Keratinocyte (primary cell): ENCODE data around the gene NPTX1. TPM values are rescaled to one million over a fixed set of nuclear protein-coding genes. Genes with fewer than 3 reads are reported as not detected.

Experiments used
- DNase-seq: peaks from one replicate; pipeline ENCODE4 v3.0.0-alpha.2; 2011; ENCODE audit warnings: low read depth, missing footprints, low spot score
- FAIRE-seq: peaks from 2 replicates; lab custom pipeline; 2011; peaks lifted over from hg19 to GRCh38; lab: Jason Lieb, UNC
- H2AFZ ChIP-seq: 2 replicates; pipeline ENCODE4 v1.6.0; 2012; ENCODE audit warnings: low read length, control low read depth, inconsistent platforms; ENCODE audit not compliant: control insufficient read depth
- H3K27ac ChIP-seq: 2 replicates; pipeline ENCODE4 v1.5.1; 2011; ENCODE audit warnings: low read length; ENCODE audit not compliant: control insufficient read depth, insufficient read depth
- H3K27me3 ChIP-seq: 3 replicates; pipeline ENCODE4 v1.6.0; 2011; ENCODE audit warnings: low read length; ENCODE audit not compliant: control insufficient read depth, insufficient read depth; ENCODE audit errors: extremely low read depth
- H3K36me3 ChIP-seq, 2 experiments: 2 replicates in 1 of 2; 3 replicates in 1 of 2; pipeline ENCODE4 v1.5.1; 2011; ENCODE audit warnings: low read length in 2 of 2, mild to moderate bottlenecking in 1 of 2; ENCODE audit not compliant: control insufficient read depth in 2 of 2, insufficient read depth in 2 of 2; ENCODE audit errors: extremely low read depth in 1 of 2
- H3K4me1 ChIP-seq: 3 replicates; pipeline ENCODE4 v1.5.1; 2011; ENCODE audit warnings: low read length; ENCODE audit not compliant: control insufficient read depth, insufficient read depth; ENCODE audit errors: extremely low read depth
- H3K4me2 ChIP-seq: 3 replicates; pipeline ENCODE4 v1.6.0; 2011; ENCODE audit warnings: low read depth, low read length; ENCODE audit not compliant: control insufficient read depth, insufficient read depth; ENCODE audit errors: extremely low read depth
- H3K4me3 ChIP-seq, 3 experiments: fragments of 200-600 bp in 1 of 3; sonication (generic) in 1 of 3; 2 replicates in 2 of 3; 3 replicates in 1 of 3; pipeline ENCODE4 v1.5.1; 2011 to 2016; ENCODE audit warnings: low read length in 3 of 3, mild to moderate bottlenecking in 3 of 3, control low read depth in 2 of 3, inconsistent platforms in 1 of 3, low read depth in 1 of 3, mixed read lengths in 1 of 3, mixed run types in 1 of 3, moderate library complexity in 1 of 3; ENCODE audit not compliant: control insufficient read depth in 2 of 3, insufficient read depth in 2 of 3; ENCODE audit errors: extremely low read depth in 1 of 3
- H3K79me2 ChIP-seq: 2 replicates; pipeline ENCODE4 v1.6.0; 2012; ENCODE audit warnings: low read length; ENCODE audit not compliant: control insufficient read depth, insufficient read depth
- H3K9ac ChIP-seq: 3 replicates; pipeline ENCODE4 v1.6.0; 2011; ENCODE audit warnings: low read length; ENCODE audit not compliant: control insufficient read depth, insufficient read depth; ENCODE audit errors: extremely low read depth
- H3K9me1 ChIP-seq: 3 replicates; pipeline ENCODE4 v1.6.0; 2011; ENCODE audit warnings: low read length; ENCODE audit not compliant: control insufficient read depth, insufficient read depth; ENCODE audit errors: extremely low read depth
- H3K9me3 ChIP-seq: 2 replicates; pipeline ENCODE4 v1.5.1; 2012; ENCODE audit warnings: low read depth, low read length; ENCODE audit not compliant: control insufficient read depth
- H4K20me1 ChIP-seq: 3 replicates; pipeline ENCODE4 v1.6.0; 2011; ENCODE audit warnings: low read length; ENCODE audit not compliant: control insufficient read depth, insufficient read depth; ENCODE audit errors: extremely low read depth
- EZH2 ChIP-seq: IDR thresholded peaks from one replicate; pipeline ENCODE4 v1.6.1; 2012; ENCODE audit warnings: inconsistent platforms, mild to moderate bottlenecking, low read length, moderate library complexity
- dilution Hi-C: fragments of 300-500 bp; cut with MboI; formaldehyde crosslinking; loops from one replicate; pipeline ENCODE4 v1.7.0; 2020; ENCODE audit warnings: low sequenced_read_pairs; ENCODE audit not compliant: extremely low pct_ligation_motif_present
- polyA plus RNA-seq, 5 experiments: library from polyadenylated mRNA; depleted of rRNA in 3 of 5; stranded (reverse) in 3 of 5; stranded (forward) in 1 of 5; unstranded in 1 of 5; fragments of >200 nt; gene quantifications; 1 replicate in 1 of 5; 2 replicates in 3 of 5; 3 replicates in 1 of 5; pipeline versions ENCODE4 v1.2.1 to v1.2.3, GENCODE V29; 2011 to 2012; ENCODE audit warnings: missing spikeins in 2 of 5, low read depth in 1 of 5, low replicate concordance in 1 of 5
- TF ChIP-seq, protein P1 (sequence below), 3 experiments: IDR thresholded peaks in 1 of 3; conservative IDR thresholded peaks in 1 of 3; optimal IDR thresholded peaks in 1 of 3; 2 replicates in 2 of 3; 3 replicates in 1 of 3; pipeline versions ENCODE3 to v1.5.1; 2011; ENCODE audit warnings: low read length in 3 of 3, mild to moderate bottlenecking in 3 of 3, moderate library complexity in 2 of 3, control low read depth in 1 of 3, inconsistent platforms in 1 of 3; ENCODE audit not compliant: insufficient read depth in 2 of 3; ENCODE audit errors: extremely low read depth in 1 of 3

NPTX1 gene
- polyA plus RNA-seq, 1 donor (not counting 4 experiments of a cell fraction or from before 2014, with no cell fraction given), result 0.03 TPM

DNA sequence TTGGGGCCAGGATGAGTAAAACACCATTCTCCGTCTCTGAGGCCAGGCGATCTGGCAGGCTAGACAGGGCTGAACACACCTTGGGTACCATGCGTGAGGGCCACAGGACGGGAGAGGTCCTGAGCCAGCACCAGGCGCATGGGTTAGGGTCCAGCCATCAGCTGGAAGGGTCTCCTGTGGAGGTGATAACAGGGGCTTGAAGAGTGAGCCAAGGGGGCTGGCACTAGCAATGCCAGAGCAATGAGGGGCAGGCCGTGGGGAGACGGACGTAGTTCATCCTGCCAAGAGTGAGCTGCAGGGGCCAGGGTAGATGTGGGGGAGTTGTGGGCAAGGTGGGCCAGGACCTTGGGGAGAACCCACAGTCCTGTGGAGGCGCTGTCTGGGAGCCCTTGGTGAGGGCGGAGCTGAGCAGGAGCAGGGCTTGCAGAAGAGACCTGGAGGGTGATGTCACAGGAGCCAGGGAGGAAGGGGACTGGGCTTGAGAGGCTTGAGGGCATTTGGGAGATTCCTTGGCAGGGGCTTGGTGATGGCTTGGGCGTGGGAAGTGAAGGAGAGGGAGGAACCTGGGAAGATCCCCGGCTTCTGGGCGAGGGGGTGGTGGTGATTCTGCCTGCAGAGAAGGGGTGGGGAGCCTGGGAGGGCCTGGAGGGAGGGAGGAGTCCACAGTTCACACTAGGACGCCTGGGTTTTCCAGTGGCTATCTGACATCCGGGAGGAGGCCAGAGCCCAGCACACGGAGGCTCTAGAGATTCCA is 6.3 kb upstream of the NPTX1 start:
- Histone ChIP-seq H3K27me3 (peaks cover 60% of the 10 kb centered on the region), H3K36me3 (no peaks in the 10 kb centered on the region), H3K9ac (no peak overlapping the region), H3K79me2 (no peaks in the 10 kb centered on the region), H3K4me3 (no peak overlapping the region), H3K4me1 (no peaks in the 10 kb centered on the region), H3K27ac (no peak overlapping the region), H2AFZ (no peak overlapping the region), H3K9me1 (no peaks in the 10 kb centered on the region), H4K20me1 (no peaks in the 10 kb centered on the region), H3K9me3 (peaks cover 9% of the 10 kb centered on the region), H3K4me2 (no peak overlapping the region)
- dilution Hi-C loops, result no loop called here
- DNase-seq (no peak), FAIRE-seq (no peak)
- no peak for TF ChIP-seq EZH2
- TF ChIP-seq, protein P1, sequence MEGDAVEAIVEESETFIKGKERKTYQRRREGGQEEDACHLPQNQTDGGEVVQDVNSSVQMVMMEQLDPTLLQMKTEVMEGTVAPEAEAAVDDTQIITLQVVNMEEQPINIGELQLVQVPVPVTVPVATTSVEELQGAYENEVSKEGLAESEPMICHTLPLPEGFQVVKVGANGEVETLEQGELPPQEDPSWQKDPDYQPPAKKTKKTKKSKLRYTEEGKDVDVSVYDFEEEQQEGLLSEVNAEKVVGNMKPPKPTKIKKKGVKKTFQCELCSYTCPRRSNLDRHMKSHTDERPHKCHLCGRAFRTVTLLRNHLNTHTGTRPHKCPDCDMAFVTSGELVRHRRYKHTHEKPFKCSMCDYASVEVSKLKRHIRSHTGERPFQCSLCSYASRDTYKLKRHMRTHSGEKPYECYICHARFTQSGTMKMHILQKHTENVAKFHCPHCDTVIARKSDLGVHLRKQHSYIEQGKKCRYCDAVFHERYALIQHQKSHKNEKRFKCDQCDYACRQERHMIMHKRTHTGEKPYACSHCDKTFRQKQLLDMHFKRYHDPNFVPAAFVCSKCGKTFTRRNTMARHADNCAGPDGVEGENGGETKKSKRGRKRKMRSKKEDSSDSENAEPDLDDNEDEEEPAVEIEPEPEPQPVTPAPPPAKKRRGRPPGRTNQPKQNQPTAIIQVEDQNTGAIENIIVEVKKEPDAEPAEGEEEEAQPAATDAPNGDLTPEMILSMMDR (optimal IDR thresholded peaks at IDR 0.05 in 1 of 3, IDR thresholded peaks at IDR 0.05 in 1 of 3, conservative IDR thresholded peaks at IDR 0.05 in 1 of 3; ENCODE audit: extremely low read depth in 1 of 3, insufficient read depth in 2 of 3, low read length in 3 of 3), result no peak

DNA sequence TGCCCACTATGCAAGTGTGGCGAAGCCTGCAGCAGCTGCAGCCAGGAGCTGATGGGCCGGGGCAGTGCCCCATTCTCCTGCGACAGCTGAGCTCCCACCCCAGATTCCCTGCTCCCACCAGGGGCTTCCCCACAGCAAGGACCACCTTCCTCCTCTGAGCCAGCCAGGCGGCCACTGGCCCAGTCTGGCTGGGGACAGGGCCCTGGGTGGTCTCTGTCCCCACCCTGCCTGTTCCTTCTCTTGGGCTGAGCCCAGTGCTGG is 5.6 kb upstream of the NPTX1 start:
- Histone ChIP-seq H3K4me2 (no peak overlapping the region), H4K20me1 (no peaks in the 10 kb centered on the region), H3K9me1 (no peaks in the 10 kb centered on the region), H2AFZ (no peak overlapping the region), H3K9me3 (peaks cover 2% of the 10 kb centered on the region), H3K4me1 (no peaks in the 10 kb centered on the region), H3K4me3 (no peak overlapping the region), H3K9ac (no peak overlapping the region), H3K27ac (no peak overlapping the region), H3K79me2 (no peaks in the 10 kb centered on the region), H3K36me3 (no peaks in the 10 kb centered on the region), H3K27me3 (peaks cover 60% of the 10 kb centered on the region)
- TF ChIP-seq, protein P1 (optimal IDR thresholded peaks at IDR 0.05 in 1 of 3, IDR thresholded peaks at IDR 0.05 in 1 of 3, conservative IDR thresholded peaks at IDR 0.05 in 1 of 3; ENCODE audit: extremely low read depth in 1 of 3, insufficient read depth in 2 of 3, low read length in 3 of 3), result no peak
- no peak for TF ChIP-seq EZH2
- DNase-seq (no peak), FAIRE-seq (no peak)
- dilution Hi-C loops, result no loop called here
